WTC11 (cell line): ENCODE results near the gene CCDC150. TPM values are rescaled to one million over a fixed set of nuclear protein-coding genes. Genes with fewer than 3 reads are reported as not detected.

ENCODE experiments used
- ATAC-seq: fragments of 200-7000 bp; cut with Tn5 transposase; 2 replicates; pipeline ENCODE4 v1.10.0; 2021; ENCODE audit warnings: mild to moderate bottlenecking, moderate library complexity
- CTCF ChIA-PET: fragments of 300-600 bp; sonication (Branson Sonifier 250); formaldehyde crosslinking; loops from one replicate; lab custom pipeline; 2021; ENCODE audit warnings: antibody characterized with exemption; lab: Charles Lee
- POLR2A ChIA-PET: fragments of 350-600 bp; sonication (Branson Sonifier 250); formaldehyde crosslinking; loops from one replicate; lab custom pipeline; 2021; ENCODE audit warnings: antibody characterized with exemption; lab: Charles Lee
- DNase-seq: peaks from one replicate; pipeline ENCODE4 v3.0.0; 2021; ENCODE audit warnings: low spot score
- H3K27ac Mint-ChIP-seq: 2 replicates; pipeline ENCODE4 v1.8.0; 2021; ENCODE audit warnings: mixed read lengths
- H3K27me3 Mint-ChIP-seq: 2 replicates; pipeline ENCODE4 v1.8.0; 2021; ENCODE audit warnings: low read depth, mild to moderate bottlenecking, moderate library complexity, mixed read lengths
- H3K36me3 Mint-ChIP-seq: 2 replicates; pipeline ENCODE4 v1.8.0; 2021; ENCODE audit warnings: mixed read lengths
- H3K4me1 Mint-ChIP-seq: 2 replicates; pipeline ENCODE4 v1.8.0; 2022; ENCODE audit warnings: mixed read lengths
- H3K4me3 Mint-ChIP-seq: 2 replicates; pipeline ENCODE4 v1.8.0; 2021; ENCODE audit warnings: mild to moderate bottlenecking, moderate library complexity, mixed read lengths
- H3K9me3 Mint-ChIP-seq: 2 replicates; pipeline ENCODE4 v1.8.0; 2021; ENCODE audit warnings: mixed read lengths
- CREB1 ChIP-seq: sonication (generic); formaldehyde crosslinking; IDR thresholded peaks from 2 replicates; pipeline ENCODE4 v1.8.0; 2023; ENCODE audit warnings: mild to moderate bottlenecking, missing genetic modification reagents
- E2F1 ChIP-seq: sonication (generic); formaldehyde crosslinking; IDR thresholded peaks from 2 replicates; pipeline ENCODE4 v1.8.0; 2022; ENCODE audit warnings: mild to moderate bottlenecking, missing genetic modification reagents
- ETV6 ChIP-seq: sonication (generic); formaldehyde crosslinking; IDR thresholded peaks from 2 replicates; pipeline ENCODE4 v1.8.1; 2022; ENCODE audit warnings: mild to moderate bottlenecking, missing genetic modification reagents
- GTF2I ChIP-seq: fragments of 250-450 bp; sonication (Bioruptor Pico); conservative IDR thresholded peaks from 2 replicates; pipeline ENCODE4 v1.4.0; 2021; ENCODE audit warnings: mild to moderate bottlenecking
- MXD4 ChIP-seq: fragments of 250-450 bp; sonication (Bioruptor Pico); IDR thresholded peaks from 2 replicates; pipeline ENCODE4 v1.8.0; 2021; ENCODE audit warnings: mild to moderate bottlenecking, moderate library complexity, borderline replicate concordance
- MYBL2 ChIP-seq: sonication (generic); formaldehyde crosslinking; IDR thresholded peaks from 2 replicates; pipeline ENCODE4 v1.8.1; 2023; ENCODE audit warnings: mild to moderate bottlenecking, moderate library complexity, missing genetic modification reagents
- NR1H2 ChIP-seq: sonication (generic); formaldehyde crosslinking; IDR thresholded peaks from 2 replicates; pipeline ENCODE4 v1.9.0; 2021; ENCODE audit warnings: mild to moderate bottlenecking, moderate library complexity, missing genetic modification reagents
- NR2C2 ChIP-seq: sonication (generic); formaldehyde crosslinking; IDR thresholded peaks from 2 replicates; pipeline ENCODE4 v1.8.0; 2022; ENCODE audit warnings: mild to moderate bottlenecking, missing genetic modification reagents
- PRDM15 ChIP-seq: sonication (generic); formaldehyde crosslinking; IDR thresholded peaks from 2 replicates; pipeline ENCODE4 v1.8.0; 2022; ENCODE audit warnings: missing genetic modification reagents
- STAT6 ChIP-seq: sonication (generic); formaldehyde crosslinking; conservative IDR thresholded peaks from 2 replicates; pipeline ENCODE4 v1.8.1; 2023; ENCODE audit warnings: mild to moderate bottlenecking, low read depth, missing genetic modification reagents, moderate library complexity
- ZNF219 ChIP-seq: sonication (generic); formaldehyde crosslinking; IDR thresholded peaks from 2 replicates; pipeline ENCODE4 v1.8.0; 2023; ENCODE audit warnings: missing genetic modification reagents, mild to moderate bottlenecking, borderline replicate concordance
- ZNF317 ChIP-seq: sonication (generic); formaldehyde crosslinking; IDR thresholded peaks from 2 replicates; pipeline ENCODE4 v1.8.1; 2023; ENCODE audit warnings: low read depth, mild to moderate bottlenecking, moderate library complexity, missing genetic modification reagents, borderline replicate concordance
- total RNA-seq: library from RNA; stranded (reverse); gene quantifications from 3 replicates; pipeline ENCODE4 v1.2.3, GENCODE V29; 2021
- TF ChIP-seq, protein P1 (sequence below): fragments of 250-450 bp; sonication (Bioruptor Pico); conservative IDR thresholded peaks from 2 replicates; pipeline ENCODE4 v1.9.0; 2021; ENCODE audit warnings: mild to moderate bottlenecking
- TF ChIP-seq, protein P2 (sequence below): fragments of 250-450 bp; sonication (Bioruptor Pico); IDR thresholded peaks from 2 replicates; pipeline ENCODE4 v1.8.0; 2021; ENCODE audit warnings: mild to moderate bottlenecking
- TF ChIP-seq, protein P3 (sequence below): sonication (generic); formaldehyde crosslinking; IDR thresholded peaks from 2 replicates; pipeline ENCODE4 v1.8.1; 2022; ENCODE audit warnings: low read depth, missing genetic modification reagents, borderline replicate concordance
- TF ChIP-seq, protein P4 (sequence below): sonication (generic); formaldehyde crosslinking; conservative IDR thresholded peaks from 2 replicates; pipeline ENCODE4 v1.8.1; 2022; ENCODE audit warnings: mild to moderate bottlenecking, missing genetic modification reagents

The CCDC150 gene
- total RNA-seq, 1 experiment from 2014 or later: 43.0 TPM

- TF ChIP-seq, protein P1, sequence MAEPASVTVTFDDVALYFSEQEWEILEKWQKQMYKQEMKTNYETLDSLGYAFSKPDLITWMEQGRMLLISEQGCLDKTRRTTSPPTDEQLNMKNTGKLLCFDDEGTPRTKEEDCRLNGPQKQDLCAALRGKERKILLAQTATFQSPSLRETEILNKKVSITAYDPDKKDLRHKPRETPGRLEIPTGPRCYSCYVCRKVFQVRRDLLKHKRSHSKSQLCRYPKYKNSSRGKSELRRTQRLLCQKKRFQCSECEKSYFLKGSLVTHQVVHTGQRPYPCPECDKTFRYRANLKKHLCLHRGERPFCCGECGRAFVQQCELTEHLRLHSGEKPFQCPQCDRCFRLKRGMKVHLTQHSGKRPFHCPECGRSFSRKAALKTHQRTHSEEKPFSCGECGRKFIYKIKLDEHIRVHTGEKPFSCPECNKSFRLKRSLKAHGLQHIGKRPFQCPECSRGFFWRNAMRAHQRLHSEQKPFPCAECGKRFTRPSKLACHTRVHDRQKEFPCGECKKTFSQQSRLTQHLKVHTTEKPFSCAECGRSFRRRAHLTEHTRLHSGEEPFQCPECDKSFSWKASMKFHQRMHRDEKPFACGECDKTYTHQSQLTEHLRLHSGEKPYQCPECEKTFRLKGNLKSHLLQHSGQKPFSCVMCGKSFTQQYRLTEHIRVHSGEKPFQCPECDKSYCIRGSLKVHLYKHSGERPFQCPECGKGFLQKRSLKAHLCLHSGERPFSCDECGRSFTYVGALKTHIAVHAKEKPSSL (CRISPR knock-in tag): no peak
- TF ChIP-seq, protein P2, sequence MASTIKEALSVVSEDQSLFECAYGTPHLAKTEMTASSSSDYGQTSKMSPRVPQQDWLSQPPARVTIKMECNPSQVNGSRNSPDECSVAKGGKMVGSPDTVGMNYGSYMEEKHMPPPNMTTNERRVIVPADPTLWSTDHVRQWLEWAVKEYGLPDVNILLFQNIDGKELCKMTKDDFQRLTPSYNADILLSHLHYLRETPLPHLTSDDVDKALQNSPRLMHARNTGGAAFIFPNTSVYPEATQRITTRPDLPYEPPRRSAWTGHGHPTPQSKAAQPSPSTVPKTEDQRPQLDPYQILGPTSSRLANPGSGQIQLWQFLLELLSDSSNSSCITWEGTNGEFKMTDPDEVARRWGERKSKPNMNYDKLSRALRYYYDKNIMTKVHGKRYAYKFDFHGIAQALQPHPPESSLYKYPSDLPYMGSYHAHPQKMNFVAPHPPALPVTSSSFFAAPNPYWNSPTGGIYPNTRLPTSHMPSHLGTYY (CRISPR knock-in tag): no peak
- TF ChIP-seq ZNF317 (no peak), NR1H2 (CRISPR knock-in tag) (no peak), ETV6 (CRISPR knock-in tag) (no peak)
- TF ChIP-seq, protein P3, sequence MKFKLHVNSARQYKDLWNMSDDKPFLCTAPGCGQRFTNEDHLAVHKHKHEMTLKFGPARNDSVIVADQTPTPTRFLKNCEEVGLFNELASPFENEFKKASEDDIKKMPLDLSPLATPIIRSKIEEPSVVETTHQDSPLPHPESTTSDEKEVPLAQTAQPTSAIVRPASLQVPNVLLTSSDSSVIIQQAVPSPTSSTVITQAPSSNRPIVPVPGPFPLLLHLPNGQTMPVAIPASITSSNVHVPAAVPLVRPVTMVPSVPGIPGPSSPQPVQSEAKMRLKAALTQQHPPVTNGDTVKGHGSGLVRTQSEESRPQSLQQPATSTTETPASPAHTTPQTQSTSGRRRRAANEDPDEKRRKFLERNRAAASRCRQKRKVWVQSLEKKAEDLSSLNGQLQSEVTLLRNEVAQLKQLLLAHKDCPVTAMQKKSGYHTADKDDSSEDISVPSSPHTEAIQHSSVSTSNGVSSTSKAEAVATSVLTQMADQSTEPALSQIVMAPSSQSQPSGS (CRISPR knock-in tag): no peak
Measured at GRCh38 chr2:196696423-196697079, 57.0 kb downstream of the CCDC150 start (continued).

DNA sequence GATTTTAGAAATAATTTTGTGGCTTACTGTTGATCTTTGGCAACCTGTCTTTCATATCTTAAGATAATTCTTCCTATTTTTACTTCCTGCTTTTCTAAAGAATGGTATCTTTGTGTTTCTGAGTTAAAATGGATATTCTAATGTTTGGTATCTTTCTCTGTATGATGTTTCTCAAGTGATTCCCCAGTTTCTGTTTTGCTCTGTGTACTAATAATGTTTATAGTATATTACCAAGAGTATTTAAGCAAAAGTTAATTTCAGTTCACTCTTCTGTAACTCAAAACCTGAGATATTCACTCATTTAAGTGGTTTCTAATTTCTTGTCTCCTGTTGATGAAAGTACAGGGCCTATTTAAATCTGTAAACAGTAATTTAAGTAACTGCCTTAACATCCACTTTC is 58.3 kb downstream of the CCDC150 start:
- Mint-ChIP-seq H3K27ac (no peak overlapping the region), H3K36me3 (peaks cover 20% of the 10 kb centered on the region), H3K4me1 (no peaks in the 10 kb centered on the region), H3K27me3 (no peaks in the 10 kb centered on the region), H3K4me3 (no peak overlapping the region), H3K9me3 (peaks cover 11% of the 10 kb centered on the region)
- POLR2A ChIA-PET: no interaction called here
- ATAC-seq (no peak), DNase-seq (no peak)
- CTCF ChIA-PET: no interaction called here
- TF ChIP-seq PRDM15 (CRISPR knock-in tag) (no peak), ZNF219 (CRISPR knock-in tag) (no peak), E2F1 (CRISPR knock-in tag) (no peak)

GRCh38 chr2:196702641-196703040 is 63.1 kb downstream of the CCDC150 start:
- H3K4me1 Mint-ChIP-seq: no peaks in the 10 kb centered on the region
- peaks cover 21% of the 10 kb centered on the region for H3K36me3 Mint-ChIP-seq
- DNase-seq: no peak
- H3K9me3 Mint-ChIP-seq: peaks cover 2% of the 10 kb centered on the region
- H3K27ac Mint-ChIP-seq: no peak overlapping the region
- H3K4me3 Mint-ChIP-seq: no peak overlapping the region
- ChIA-PET CTCF (no interaction called here), POLR2A (no interaction called here)
- no peaks in the 10 kb centered on the region for H3K27me3 Mint-ChIP-seq
- no peak for ATAC-seq
- TF ChIP-seq E2F1 (CRISPR knock-in tag): no peak
- no peak for TF ChIP-seq ZNF317
- no peak for TF ChIP-seq GTF2I (CRISPR knock-in tag)
- TF ChIP-seq MXD4 (CRISPR knock-in tag): no peak
- TF ChIP-seq STAT6 (CRISPR knock-in tag): no peak
- no peak for TF ChIP-seq NR2C2 (CRISPR knock-in tag)
- no peak for TF ChIP-seq CREB1 (CRISPR knock-in tag)
- no peak for TF ChIP-seq MYBL2 (CRISPR knock-in tag)
- TF ChIP-seq, protein P4, sequence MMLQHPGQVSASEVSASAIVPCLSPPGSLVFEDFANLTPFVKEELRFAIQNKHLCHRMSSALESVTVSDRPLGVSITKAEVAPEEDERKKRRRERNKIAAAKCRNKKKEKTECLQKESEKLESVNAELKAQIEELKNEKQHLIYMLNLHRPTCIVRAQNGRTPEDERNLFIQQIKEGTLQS (CRISPR knock-in tag): no peak
